Uterus (tissue), 4 donors: ENCODE results near the gene ALOX15B. TPM values are rescaled to one million over a fixed set of nuclear protein-coding genes. Genes with fewer than 3 reads are reported as not detected.

ENCODE experiments used
- DNase-seq, 2 donors: peaks; one replicate each; pipeline ENCODE4 v3.0.0-alpha.2; 2019 to 2020
- H3K27ac ChIP-seq, 2 donors: fragments of 200-600 bp; sonication (generic); 1 replicate in 1 of 2; 2 replicates in 1 of 2; pipeline ENCODE4 v1.5.1; 2016 to 2018
- H3K27me3 ChIP-seq, 2 donors: fragments of 200-600 bp; sonication (generic); one replicate each; pipeline ENCODE4 v1.5.1; 2018 to 2019; ENCODE audit warnings: control low read depth in 1 of 2
- H3K36me3 ChIP-seq, 2 donors: fragments of 200-600 bp; sonication (generic); one replicate each; pipeline ENCODE4 v1.5.1; 2019; ENCODE audit warnings: control low read depth in 1 of 2
- H3K4me1 ChIP-seq, 2 donors: fragments of 200-600 bp; sonication (generic); one replicate each; pipeline ENCODE4 v1.5.1; 2018 to 2019; ENCODE audit warnings: control low read depth in 1 of 2
- H3K4me3 ChIP-seq, 2 donors: fragments of 200-600 bp; sonication (generic); 1 replicate in 1 of 2; 2 replicates in 1 of 2; pipeline ENCODE4 v1.5.1; 2018 to 2019; ENCODE audit warnings: mild to moderate bottlenecking in 1 of 2
- H3K9me3 ChIP-seq, 2 donors: fragments of 200-600 bp; sonication (generic); one replicate each; pipeline ENCODE4 v1.5.1; 2019; ENCODE audit warnings: control low read depth in 1 of 2
- POLR2A ChIP-seq, 2 donors: fragments of 450-650 bp; IDR thresholded peaks; one replicate each; pipeline ENCODE4 v1.6.1; 2016; ENCODE audit warnings: antibody characterized with exemption in 2 of 2, mild to moderate bottlenecking in 1 of 2, moderate library complexity in 1 of 2
- intact Hi-C: fragments of 100-400 bp; cut with DNase I; formaldehyde crosslinking; loops from one replicate; pipeline ENCODE4 v1.15.1; 2023; ENCODE audit warnings: low total_unique reads
- total RNA-seq, 4 donors: library from RNA; depleted of rRNA in 3 of 4; stranded (reverse); fragments of >200 nt in 3 of 4; gene quantifications; one replicate each; pipeline versions ENCODE4 v1.1.0 to v1.2.4, GENCODE V29; 2014 to 2023
- TF ChIP-seq, protein P1 (sequence below), 4 experiments: fragments of 200-600 bp in 2 of 4; fragments of 450-650 bp in 2 of 4; sonication (generic) in 2 of 4; IDR thresholded peaks; one replicate each; pipeline ENCODE4 v1.5.1; 2016 to 2019; ENCODE audit warnings: antibody characterized with exemption in 4 of 4, mild to moderate bottlenecking in 2 of 4, moderate library complexity in 1 of 4
- donor health status: DM: yes; HTN: yes; CAD: no.

The ALOX15B gene, protein sequence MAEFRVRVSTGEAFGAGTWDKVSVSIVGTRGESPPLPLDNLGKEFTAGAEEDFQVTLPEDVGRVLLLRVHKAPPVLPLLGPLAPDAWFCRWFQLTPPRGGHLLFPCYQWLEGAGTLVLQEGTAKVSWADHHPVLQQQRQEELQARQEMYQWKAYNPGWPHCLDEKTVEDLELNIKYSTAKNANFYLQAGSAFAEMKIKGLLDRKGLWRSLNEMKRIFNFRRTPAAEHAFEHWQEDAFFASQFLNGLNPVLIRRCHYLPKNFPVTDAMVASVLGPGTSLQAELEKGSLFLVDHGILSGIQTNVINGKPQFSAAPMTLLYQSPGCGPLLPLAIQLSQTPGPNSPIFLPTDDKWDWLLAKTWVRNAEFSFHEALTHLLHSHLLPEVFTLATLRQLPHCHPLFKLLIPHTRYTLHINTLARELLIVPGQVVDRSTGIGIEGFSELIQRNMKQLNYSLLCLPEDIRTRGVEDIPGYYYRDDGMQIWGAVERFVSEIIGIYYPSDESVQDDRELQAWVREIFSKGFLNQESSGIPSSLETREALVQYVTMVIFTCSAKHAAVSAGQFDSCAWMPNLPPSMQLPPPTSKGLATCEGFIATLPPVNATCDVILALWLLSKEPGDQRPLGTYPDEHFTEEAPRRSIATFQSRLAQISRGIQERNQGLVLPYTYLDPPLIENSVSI
- 1 to 10 TPM in 1 of 4 donors, under 1 TPM in 2, not detected in 1; 0.14 to 1.5 (median 0.24) TPM for total RNA-seq

DNA sequence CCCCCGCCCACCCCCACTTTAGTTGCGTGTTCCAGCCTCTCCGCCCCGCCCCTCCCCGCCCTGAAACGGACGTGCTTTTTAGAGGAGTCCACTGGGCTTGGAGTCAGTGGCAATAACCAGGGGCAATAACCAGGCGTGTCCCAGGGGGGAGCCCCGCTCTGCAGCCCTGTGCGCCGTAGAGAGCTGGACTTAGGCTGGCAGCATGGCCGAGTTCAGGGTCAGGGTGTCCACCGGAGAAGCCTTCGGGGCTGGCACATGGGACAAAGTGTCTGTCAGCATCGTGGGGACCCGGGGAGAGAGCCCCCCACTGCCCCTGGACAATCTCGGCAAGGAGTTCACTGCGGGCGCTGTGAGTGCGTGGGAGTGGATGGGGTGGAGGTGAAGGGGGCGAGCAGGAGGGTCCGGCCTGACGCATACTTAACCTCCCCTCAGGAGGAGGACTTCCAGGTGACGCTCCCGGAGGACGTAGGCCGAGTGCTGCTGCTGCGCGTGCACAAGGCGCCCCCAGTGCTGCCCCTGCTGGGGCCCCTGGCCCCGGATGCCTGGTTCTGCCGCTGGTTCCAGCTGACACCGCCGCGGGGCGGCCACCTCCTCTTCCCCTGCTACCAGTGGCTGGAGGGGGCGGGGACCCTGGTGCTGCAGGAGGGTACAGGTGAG lies at the start of gene ALOX15B:
Gene ALOX15B (plus strand): TSS at position 106 of the 657 bp plus-strand sequence. CDS start 97 bp downstream, at position 203.
- no peak for TF ChIP-seq POLR2A (IDR thresholded peaks at IDR 0.05)
- TF ChIP-seq, protein P1, sequence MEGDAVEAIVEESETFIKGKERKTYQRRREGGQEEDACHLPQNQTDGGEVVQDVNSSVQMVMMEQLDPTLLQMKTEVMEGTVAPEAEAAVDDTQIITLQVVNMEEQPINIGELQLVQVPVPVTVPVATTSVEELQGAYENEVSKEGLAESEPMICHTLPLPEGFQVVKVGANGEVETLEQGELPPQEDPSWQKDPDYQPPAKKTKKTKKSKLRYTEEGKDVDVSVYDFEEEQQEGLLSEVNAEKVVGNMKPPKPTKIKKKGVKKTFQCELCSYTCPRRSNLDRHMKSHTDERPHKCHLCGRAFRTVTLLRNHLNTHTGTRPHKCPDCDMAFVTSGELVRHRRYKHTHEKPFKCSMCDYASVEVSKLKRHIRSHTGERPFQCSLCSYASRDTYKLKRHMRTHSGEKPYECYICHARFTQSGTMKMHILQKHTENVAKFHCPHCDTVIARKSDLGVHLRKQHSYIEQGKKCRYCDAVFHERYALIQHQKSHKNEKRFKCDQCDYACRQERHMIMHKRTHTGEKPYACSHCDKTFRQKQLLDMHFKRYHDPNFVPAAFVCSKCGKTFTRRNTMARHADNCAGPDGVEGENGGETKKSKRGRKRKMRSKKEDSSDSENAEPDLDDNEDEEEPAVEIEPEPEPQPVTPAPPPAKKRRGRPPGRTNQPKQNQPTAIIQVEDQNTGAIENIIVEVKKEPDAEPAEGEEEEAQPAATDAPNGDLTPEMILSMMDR (IDR thresholded peaks at IDR 0.05), result no peak
- Histone ChIP-seq H3K4me3 (no peak within 1 kb of the TSS), H3K27ac (no peak within 1 kb of the TSS), H3K4me1 (no peaks in the 10 kb centered on the region), H3K9me3 (no peaks in the 10 kb centered on the region), H3K27me3 (peaks cover 0 to 9% of the 10 kb centered on the region in 2 donors), H3K36me3 (no peaks in the 10 kb centered on the region)
- DNase-seq, result no peak
- intact Hi-C loops, result no loop called here

DNA sequence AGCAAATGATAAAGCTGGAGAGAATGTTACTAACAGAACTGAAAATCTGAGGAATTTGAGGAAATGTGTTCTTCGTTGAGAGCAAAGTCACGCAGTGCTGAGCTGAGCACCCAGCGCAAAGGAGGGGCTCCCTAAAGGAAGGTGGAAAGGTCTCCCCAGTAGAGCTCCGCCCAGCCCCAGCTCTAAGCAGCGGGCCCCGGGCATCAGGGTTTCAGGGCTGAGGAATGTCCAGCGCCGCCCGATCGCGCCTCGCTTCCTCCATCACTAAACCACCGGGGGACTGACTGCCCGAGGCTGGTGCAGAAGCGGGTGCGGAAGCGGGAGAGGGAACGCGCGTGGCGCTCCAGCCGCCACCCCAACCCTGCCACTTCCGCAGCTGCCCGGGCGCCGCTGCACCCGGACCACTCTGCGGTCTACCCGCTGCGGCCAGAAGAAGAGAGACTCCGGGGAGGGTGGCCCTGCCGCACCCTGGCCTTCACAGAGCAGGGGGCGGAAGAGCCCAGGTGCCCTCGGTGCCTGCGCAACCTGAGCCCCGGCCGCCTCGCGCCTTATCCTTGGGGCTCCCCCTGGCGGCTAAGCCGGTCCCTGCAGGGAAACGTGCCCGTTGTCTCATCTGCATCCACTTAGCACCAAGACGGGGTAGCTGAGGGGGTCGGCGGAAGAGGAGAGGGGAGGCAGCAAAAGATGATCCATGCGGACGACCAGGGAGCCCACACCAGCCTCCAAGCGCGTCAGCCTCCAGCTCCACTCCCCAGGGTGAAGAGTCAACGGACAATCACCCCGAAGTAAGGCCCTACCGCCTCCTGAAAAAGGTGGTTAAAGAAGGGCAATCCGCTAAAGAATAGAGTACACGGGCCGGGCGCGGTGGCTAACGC lies 48.8 kb upstream of the ALOX15B start:
- Histone ChIP-seq H3K27ac (peak overlapping the region; percentile 48 to 63), H3K9me3 (no peaks in the 10 kb centered on the region), H3K36me3 (no peaks in the 10 kb centered on the region), H3K4me1 (no peaks in the 10 kb centered on the region), H3K4me3 (peak overlapping the region; percentile 41 to 50), H3K27me3 (no peaks in the 10 kb centered on the region)
- peak; percentile 82 to 87 for DNase-seq
- intact Hi-C loops, result loop anchor here (5.0 to 10.0 kb wide), 2 partner anchors 78 to 125 kb away; no protein-coding TSS in a partner anchor
- TF ChIP-seq, protein P1 (IDR thresholded peaks at IDR 0.05), result peak; percentile 91 to 97 (median 94)
- TF ChIP-seq POLR2A (IDR thresholded peaks at IDR 0.05), result peak in 1 of 2 donors; percentile 19

DNA sequence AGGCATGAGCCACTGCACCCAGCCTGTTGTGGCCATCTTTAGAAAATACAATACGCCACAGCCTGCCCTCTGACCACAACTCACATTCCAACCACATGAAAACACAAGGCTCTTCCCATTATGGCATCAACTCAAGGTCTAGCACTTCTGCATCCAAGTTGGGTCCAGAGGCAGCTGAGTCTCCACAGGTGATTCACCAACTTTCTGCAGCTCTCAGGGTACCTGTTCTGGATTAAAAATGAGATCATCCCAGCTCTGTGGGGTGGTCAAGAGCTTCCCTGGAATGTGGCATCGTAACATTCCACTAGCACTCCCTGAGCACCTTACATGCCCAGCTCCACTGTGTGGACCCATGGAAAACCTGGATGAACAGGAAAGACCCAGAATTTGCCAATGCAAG lies 46.3 kb upstream of the ALOX15B start:
- H3K4me3 ChIP-seq, result no peak overlapping the region
- TF ChIP-seq, protein P1 (IDR thresholded peaks at IDR 0.05), result no peak
- no peak for TF ChIP-seq POLR2A (IDR thresholded peaks at IDR 0.05)
- H3K36me3 ChIP-seq, result no peaks in the 10 kb centered on the region
- no peaks in the 10 kb centered on the region for H3K27me3 ChIP-seq
- H3K27ac ChIP-seq, result no peak overlapping the region
- no peaks in the 10 kb centered on the region for H3K4me1 ChIP-seq
- DNase-seq, result no peak
- no peaks in the 10 kb centered on the region for H3K9me3 ChIP-seq
- intact Hi-C loops, result loop anchor here (5.0 kb wide), 1 partner anchor 80 kb away; no protein-coding TSS in a partner anchor

DNA sequence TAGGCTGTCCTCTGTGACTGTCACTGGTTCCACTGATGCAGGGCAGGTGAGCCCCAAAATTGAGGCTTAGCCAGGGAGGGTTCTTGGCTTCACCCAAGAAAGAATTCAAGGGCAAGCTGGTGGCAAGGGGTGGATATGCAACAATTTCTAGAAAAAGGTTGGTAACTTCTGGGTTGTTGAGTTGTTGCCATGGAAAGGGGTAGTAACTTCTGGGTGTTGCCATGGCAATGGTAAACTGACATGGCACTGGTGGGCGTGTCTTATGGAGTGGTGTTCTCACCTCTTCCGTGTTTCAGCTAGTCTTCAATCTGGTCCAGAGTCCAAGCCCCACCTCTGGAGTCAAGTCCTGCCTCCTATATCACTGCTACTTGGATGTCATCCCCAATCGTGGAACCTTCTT lies 45.9 kb upstream of the ALOX15B start:
- Histone ChIP-seq H3K27ac (no peak overlapping the region), H3K4me3 (no peak overlapping the region), H3K36me3 (no peaks in the 10 kb centered on the region), H3K9me3 (no peaks in the 10 kb centered on the region), H3K4me1 (no peaks in the 10 kb centered on the region), H3K27me3 (no peaks in the 10 kb centered on the region)
- intact Hi-C loops, result loop anchor here (5.0 kb wide), 1 partner anchor 81 kb away; no protein-coding TSS in a partner anchor
- DNase-seq, result no peak
- no peak for TF ChIP-seq POLR2A (IDR thresholded peaks at IDR 0.05)
- TF ChIP-seq, protein P1 (IDR thresholded peaks at IDR 0.05), result no peak
